Femur (tissue), 1 donor: ENCODE measurements around the gene PPP2R2B.
"Not testable (repeated sequence)": the region's sequence is repeated elsewhere in the genome, so short reads cannot be mapped to it uniquely, and the experiment has no call there.

Source experiments
- DNase-seq: peaks from one replicate; pipeline ENCODE4 v3.0.0-alpha.2; 2017

PPP2R2B gene

DNA sequence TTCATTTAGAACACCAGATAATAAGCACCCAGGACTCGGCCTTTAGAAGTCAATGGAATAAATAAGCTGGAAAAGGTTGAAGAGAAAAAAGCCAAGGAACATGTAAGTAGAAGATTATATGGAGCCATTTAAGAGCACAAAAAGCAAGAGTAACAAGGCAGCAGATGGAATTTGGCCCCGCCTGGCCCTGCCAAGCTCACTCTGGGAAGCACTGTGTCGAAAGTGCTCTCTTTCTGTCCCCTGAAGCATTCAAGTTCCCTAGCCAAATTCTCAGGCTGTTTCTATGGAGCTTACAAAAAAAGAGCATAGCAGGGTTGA lies 289.6 kb downstream of the PPP2R2B start:
- no peak for DNase-seq

DNA sequence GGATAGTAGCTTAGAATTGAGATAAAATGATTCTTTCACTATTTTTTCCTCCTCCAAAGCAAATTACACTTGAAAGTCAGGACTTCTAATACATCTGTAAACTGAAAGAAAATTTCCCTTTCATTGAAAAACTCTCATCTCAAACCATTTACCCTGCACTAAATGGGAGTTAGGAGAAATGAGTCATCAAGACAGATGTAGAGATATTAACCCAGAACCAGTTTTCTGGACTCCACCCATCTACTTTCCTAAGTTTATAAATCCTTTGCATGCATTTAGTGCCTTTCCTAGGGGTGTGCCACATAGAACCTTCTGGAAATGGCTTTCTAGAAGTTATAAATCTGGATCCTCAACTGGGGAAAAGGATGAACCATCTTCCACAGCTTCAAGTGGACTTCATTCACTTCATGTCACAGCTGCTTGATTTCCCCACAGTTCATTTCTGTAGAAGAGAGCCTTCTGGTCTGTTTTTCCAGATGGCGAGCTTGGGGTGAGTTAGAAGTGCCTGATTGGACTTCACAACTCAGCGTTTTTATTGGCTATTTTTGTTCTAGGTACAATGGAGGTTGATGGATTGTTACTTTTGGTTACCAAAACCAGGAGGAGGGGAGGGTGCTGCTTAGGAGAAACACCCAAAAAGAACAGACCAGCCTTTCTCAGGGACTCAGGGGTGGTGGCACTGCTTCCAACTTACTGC lies 290.1 kb downstream of the PPP2R2B start:
- no peak for DNase-seq

DNA sequence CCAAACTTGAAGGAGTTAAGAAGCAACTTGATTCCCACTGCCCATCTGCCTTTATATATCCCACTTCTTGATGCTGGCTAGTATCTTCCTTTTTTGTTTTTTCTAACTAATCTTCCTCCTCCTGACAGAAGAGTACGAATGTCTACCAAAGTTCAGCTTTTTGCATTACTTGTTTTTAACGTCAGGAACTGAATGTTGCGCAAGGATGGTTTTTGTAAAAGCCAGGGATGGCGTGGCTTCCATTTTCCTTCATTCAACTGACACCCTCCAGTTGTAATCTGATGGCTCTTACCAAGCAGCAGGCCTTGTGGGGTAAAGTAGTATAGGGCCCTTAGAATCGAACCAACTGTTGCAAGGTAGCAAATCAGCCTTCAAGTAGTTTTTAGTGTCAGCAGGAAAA lies 291.8 kb downstream of the PPP2R2B start:
- DNase-seq = no peak

DNA sequence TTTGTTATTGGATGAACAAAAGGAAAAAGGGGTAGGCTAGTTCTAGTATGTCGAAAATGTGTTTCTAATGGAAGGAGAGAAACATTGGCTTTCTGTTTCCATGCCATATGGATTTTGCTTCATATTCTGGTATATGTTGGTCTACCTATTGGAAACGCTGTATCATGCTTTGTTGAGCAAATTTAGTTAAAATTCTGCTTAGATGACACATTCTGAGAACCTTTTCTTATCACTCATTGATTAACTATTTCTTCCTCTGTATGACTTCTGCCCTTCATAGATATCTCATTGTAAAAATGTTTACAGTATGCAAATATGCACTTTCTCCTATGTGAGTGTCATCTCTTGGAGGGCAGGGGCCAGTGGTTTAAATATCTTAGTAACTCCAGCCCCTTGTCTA lies 293.8 kb downstream of the PPP2R2B start:
- no peak for DNase-seq

DNA sequence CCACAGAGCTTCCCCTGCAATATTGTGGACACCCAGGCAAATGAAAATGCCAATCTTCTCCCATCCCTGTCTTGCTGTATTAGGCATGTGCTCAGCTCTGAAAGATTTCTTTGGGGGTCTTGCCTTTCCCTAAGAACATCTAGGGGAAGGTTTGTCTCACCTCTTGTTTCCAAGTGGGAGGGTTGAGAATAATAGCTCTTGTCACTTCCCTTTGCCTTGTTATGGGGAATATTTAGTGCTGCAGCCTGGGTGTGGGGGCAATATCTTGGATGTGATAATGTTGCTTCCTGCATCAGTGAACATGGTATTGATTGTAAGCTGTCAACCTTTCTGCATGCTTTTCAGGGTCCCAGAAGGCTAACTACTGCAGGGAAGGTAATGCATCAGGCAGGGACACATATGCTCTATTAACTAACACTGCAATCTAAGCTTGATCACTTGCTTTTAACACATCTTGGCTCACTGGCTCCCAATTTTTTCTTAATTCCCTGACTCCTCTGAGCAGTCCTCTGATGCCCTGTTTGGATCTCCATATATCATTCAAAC lies 296.4 kb downstream of the PPP2R2B start:
- no peak for DNase-seq

DNA sequence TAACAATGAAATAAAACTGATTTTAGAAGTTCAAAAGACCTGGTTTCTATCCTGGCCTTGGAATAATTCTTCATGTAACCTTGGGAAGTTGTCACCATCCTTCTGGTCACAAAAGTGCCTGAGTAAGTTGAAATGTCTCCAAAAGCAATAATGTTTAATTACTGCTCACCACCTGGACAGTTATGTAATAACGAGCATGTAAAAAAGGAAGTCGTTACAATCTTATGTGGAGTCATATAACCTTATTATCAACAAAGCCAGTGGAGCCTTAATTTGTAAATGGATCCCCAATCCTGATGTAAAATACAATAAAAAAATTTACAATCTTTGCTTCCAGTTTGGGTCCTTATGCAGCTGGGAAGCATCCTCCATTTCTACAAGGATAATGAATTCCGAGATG lies 298.3 kb downstream of the PPP2R2B start:
- no peak for DNase-seq

DNA sequence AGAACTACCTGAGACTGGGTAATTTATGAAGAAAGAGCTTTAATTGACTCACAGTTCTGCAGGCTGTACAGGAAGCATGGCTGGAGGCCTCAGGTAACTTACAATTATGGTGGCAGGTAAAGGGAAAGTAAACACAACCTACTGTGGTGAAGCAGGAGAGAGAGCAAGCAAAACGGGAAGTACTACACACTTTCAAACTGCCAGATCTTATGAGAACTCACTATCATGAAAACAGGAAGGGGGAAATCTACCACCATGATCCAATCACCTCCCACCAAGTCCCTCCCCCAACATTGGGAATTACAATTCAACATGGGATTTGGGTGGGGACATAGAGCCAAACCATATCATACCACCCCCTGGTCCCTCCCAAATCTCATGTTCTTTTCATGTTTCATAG lies 303.8 kb downstream of the PPP2R2B start:
- DNase-seq = no peak

DNA sequence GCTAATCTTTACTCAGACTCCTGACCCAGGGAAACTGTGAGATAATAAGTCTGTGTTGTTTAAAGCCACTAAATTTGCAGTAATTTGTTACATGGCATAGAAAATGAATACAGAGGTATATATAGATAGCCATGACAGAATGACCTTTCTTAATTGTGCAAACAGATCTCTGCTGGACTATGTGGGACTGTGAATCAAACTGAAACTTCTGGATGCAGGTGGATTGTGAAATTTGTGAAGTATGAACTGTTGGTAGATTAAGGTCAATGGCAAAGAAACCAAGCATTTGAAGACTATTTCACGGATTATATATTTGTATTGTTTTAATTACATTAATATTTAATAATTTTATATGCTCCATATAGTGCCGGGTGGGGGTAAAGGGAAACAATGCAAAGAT lies 310.4 kb downstream of the PPP2R2B start:
- DNase-seq = no peak

DNA sequence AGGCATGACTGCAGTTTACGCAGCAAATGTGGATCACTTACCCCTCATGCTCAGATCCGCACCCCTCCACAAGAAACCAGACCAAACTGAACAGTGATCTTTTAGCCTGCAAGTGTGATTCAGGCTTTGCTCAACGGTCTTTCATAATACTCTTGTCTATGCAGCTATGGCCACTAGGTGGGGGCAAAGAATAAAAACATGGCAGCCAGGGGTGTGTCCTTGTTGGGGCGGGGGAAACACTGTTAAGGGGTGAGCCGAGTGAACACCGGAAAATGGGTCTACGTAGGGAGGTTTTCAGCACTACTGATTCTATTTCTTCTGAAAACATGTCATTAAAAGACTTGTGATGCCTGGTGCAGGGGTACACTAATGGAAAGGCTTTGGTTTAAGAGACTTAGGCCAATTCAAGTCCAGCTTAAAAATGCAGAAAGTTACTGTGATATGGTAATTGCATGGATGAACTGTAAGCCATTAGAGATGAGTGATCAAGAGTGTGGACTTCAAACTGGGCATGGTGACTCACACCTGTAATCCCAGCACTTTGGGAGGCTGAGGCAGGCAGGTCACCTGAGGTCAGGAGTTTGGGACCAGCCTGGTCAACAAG lies 312.7 kb downstream of the PPP2R2B start:
- peak; percentile 43 for DNase-seq

DNA sequence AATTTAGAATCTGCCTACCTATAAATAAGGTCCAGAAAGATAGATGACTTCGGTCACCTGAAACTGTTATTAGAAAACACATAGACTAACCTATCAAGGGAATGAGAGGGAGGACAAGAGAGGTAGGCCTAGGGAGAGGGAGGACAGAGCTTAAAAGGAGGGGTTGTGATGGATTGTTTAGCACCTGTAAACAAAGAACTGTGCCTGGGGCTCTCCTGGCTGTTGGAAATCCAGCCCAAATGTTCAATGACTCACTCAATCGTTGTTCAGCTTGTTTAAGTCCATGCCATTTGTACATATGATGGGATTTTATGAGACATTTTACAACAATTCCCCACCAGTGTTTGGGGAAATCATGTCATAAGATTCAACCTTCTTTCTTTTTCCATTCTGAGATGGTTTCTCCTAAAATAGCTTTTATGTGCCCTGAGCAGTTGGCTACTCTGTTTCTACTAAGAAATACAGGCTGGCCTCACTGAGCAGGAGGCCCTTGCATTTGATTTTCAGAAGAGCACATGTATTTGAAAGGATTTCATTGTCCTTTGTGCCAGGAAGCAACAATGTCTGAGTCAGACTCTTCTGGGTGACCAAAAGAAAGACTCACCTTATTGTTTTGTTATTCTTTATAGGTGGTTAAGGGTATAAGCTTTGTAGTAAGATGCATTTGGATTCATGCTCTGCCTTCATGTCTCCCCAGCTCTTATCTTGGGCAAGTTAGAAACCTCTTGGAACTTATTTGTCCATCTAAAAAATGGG lies 314.4 kb downstream of the PPP2R2B start:
- DNase-seq = no peak

DNA sequence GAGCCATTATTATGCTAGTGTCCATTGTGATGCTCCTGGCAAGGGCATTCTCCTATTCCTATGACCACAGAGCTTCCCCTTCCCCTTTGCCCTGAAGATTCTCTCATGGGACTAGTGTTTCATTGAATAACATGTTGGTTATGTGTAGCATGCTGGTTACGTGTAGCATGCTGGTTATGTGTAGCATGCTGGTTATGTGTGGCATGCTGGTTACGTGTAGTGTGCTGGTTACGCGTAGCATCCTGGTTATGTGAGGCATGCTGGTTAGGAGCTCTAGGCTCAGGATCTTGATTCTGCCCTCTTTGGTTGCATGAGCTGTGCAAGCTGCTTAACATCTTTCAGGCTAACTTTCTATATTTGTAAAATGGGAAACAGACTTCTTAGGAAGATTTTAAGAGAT lies 316.1 kb downstream of the PPP2R2B start:
- no peak for DNase-seq

DNA sequence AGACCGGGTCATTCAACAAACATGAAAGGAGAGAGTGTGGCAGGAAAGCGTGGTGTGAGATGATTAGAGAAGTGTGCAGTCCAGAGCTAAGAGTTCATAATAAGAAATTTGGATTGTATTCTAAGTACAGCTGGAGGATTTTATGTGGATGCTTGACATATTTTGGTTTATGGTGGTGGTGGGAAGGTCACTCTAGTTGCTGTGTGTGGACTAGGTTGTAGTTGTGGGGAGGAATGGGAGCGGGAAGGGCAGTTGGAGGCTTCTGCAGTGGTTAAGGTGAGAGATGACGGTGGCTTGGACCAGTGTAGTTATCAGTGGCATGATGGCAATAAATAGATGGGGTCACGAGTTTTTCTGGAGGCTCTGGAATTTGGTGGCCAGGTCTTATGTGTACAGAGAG lies 316.8 kb downstream of the PPP2R2B start:
- no peak for DNase-seq

DNA sequence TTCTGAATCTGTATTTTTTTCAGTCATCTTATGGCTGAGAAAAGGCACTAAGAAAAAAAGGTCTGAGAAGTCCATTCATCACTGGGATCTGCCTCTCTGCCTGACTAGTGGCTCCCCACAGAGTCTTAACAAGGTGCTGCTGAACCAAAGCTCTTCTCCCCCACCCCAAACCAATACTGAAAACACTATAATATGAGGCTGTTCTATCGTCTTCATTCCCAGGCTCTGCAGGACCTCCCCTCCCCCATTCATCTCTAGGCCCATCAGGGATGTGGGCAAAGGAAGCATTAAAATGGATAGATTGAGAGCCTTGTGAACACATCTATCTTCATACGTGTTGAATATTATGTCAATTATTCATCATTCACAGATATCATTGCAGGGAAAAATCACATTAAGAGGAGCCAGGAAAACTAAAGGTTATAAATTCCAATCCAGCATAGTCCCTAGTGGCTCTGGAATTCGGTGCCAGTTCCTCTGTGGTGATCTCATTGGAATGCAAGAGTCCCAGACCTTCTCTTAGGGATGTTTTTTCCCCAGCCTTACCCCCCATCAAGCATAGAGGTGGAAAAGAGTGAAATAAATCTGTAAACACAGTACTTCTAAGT lies 318.2 kb downstream of the PPP2R2B start:
- DNase-seq = no peak

DNA sequence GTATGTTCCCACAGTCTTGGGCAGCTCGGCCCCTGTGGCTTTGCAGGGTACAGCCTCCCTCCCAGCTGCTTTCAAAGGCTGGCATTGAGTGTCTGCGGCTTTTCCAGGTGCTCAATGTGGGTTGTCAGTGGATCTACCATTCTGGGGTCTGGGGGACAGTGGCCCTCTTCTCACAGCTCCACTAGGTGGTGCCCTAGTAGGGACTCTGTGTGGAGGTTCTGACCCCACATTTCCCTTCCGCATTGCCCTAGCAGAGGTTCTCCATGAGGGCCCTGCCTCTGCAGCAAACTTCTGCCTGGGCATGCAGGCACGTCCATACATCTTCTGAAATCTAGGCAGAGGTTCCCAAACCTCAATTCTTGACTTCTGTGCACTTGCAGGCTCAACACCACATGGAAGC lies 321.7 kb downstream of the PPP2R2B start:
- DNase-seq = not testable (repeated sequence)

DNA sequence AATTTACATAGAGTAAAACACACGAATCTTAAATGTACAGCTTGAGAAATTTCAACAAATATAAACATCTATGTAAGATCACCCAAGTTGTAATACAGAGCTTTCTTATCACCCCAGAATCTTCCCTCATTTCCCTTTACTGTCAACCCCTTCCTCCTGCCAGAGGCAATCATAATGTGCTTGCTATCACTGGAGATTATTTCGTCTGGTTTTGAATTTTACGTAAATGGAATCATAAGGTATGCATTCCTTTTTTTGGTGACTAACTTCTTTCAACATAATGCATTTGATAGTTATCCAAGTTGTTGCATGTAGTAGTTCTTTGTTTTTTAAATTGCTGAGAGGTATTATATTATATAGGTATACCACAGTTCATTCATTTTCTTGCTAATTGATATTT lies 325.1 kb downstream of the PPP2R2B start:
- DNase-seq = no peak

DNA sequence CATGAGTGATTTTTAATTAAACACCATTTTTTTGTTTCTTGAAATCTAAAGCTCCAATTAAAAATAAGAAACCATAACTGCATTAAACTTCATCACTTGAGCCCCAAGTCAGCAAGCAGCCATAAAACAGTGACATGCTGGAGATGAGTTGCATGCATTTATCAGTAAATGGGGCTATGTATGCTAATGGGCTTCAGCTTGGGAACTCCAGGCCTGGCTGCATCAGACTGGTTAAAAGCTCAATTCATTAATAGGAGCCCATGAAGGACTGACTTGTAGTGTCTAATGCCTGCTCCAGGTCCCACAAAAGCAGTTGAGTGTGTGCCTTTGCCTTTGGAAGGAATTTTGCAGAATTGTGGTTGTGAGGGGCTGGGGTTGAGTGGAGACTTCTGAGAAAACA lies 328.9 kb downstream of the PPP2R2B start:
- DNase-seq = no peak

DNA sequence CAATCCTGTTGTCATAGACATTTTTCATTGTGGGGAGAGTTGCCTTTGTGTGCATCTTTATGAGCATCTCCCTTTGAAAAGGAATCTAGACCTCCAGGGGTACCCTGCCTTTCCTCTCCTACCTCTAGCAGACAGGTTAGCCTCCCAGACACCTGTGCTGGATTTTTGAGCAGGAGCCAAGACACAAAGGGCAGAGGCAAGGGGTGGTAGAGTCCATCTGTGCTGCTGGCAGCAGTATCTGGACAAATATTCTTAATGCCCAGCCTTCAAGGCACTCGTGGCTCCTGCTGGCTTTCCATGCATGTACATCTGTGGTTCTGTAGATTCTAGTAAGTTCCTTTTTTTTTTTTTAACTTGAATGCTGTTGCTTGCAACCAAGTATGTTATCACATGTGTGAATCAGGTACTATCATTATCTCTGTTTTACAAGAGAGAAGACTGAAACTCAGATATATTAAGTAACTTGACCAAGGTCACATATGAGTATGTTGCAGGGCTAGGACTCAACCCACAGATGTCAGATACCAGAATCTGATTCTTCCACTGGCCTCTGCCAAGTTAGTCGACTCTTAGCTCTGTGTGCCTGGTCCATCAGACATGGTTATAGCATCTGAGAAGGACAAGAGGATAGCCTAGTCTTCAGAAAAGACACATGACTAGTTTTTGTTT lies 329.6 kb downstream of the PPP2R2B start:
- DNase-seq = no peak

DNA sequence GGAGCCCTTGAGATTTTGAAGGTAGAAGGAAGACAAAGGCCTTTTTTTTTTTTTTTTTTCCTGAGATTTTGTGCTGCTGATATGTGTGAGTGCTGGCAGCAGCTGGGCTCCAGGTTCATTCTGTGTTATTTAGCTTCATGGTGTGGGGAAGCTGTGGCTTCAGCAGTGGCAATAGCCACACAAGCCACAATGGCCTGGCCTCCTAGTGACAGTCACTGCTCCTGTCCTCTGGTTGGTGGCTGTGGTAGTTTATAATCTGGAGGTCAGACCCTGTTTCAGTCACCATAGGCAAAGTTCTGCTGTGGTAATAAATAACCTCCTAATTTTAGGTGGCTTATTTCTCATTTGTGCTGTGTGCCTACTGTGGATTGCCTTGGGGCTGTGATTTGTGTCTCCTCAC lies 334.3 kb downstream of the PPP2R2B start:
- DNase-seq = no peak

DNA sequence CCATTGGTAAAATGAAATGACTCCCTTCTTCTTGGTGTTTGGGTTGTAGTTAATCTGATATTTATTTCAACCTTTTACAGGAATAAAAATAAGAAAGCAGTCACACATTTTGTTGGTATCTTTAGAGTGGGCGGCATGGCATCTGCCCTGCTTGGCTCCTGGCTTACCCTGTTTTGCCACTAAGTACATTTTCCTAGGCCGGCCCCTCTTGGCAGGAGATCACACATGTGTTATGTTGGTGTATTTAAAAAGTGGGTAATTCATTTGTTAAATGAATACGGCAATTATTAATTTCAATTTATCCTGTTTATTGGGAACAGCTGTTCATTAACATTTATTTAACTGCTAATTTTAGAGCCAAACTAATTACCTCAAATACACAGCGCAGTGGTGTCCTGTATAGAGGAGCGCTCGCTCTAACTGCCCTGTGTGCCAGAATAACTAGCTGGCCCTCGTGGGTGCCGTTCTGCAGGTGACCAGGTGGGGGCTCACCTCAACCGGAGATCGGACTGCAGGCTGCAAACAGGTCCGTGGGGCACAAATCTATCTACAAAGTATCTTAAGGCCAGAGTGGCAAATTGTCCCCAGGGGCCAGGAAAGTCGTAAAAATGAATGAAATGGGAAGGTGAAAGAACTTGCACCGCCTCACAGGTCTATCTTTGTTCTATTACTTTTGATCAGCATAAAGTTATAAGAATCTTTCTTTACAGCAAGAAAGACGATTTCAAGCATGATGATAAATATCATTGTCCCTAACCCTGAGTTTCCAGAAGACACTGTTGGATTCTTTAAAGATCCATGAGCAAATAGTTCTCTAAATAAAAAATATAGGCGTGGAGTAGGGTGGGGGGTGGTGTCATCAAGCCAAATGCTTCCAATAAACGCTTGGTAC lies 336.4 kb downstream of the PPP2R2B start:
- DNase-seq = peak; percentile 58

DNA sequence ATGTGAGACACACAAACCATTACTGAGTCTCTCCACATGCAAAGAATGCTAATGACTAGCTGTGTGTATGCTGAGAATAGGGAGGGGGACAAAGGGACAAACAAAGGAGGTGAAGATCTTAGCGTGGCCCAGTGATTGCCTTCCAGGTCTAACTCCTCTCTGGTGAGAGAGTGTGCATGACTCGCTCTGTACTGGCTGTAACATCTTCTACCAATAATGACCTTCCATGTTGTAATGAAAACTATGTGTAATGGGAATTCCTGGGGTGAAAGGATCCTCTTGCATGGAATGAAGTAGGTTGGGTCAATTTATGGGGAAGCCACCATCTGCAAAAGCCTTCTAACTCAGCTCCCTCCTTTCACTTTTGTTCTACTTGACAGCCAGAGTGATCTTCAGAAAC lies 338.1 kb downstream of the PPP2R2B start:
- DNase-seq = no peak

DNA sequence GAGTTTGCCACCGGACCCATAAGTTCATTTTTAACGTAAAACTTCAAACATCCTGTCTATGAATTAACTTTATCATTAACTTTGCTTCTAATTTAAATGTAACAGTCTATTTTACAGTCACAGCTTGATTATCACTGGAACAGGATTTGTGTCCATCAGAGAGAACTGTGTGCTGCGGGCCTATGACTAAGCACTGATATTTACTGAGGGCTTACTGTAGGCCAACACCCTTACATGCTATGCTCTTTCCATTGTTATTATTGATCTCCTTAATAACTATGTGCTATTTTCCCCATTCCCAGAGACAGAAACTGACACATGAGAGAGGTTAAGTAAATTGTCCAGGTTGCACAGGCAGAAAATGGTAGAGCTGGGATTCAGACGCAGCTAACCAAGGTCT lies 338.6 kb downstream of the PPP2R2B start:
- no peak for DNase-seq

DNA sequence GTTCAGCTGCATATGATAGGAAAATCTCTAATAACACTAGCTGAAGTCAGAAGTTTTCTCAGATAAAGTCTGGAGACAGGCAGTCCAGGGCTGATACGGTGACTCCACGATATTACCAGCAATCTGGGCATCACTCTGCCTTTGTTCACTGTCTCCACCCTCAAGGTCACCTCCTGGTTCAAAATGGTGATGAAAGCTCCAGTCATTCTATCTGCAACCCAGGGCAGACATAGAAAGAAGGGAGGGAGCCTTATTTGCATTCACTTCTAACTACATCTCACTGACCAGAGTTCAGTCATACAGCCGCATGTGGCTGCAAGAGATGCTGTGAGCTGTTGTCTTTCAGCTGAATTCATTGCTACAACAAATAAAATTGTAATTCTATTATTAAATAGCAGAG lies 340.1 kb downstream of the PPP2R2B start:
- no peak for DNase-seq
